Panc1 (cell line): Measurements from ENCODE around the gene TUBB4B.

Source experiments
- POLR2AphosphoS5 ChIP-seq: IDR thresholded peaks from 2 replicates; pipeline ENCODE4 v1.6.1; 2012; ENCODE audit warnings: mild to moderate bottlenecking, low read depth, low read length, moderate library complexity
- SIN3A ChIP-seq: IDR thresholded peaks from 2 replicates; pipeline ENCODE4 v1.6.1; 2012; ENCODE audit warnings: low read depth, mild to moderate bottlenecking, low read length, moderate library complexity, borderline replicate concordance; ENCODE audit not compliant: insufficient read depth
- TCF7L2 ChIP-seq: IDR thresholded peaks from 2 replicates; pipeline ENCODE4 v1.6.1; 2011; ENCODE audit warnings: mild to moderate bottlenecking, low read depth, low read length, inconsistent platforms
- TF ChIP-seq, protein P1 (sequence below): fragments of 450-650 bp; IDR thresholded peaks from 2 replicates; pipeline ENCODE4 v1.5.1; 2017; ENCODE audit warnings: mild to moderate bottlenecking
- TF ChIP-seq, protein P2 (sequence below), 2 experiments: IDR thresholded peaks; 2 replicates each; pipeline ENCODE4 v1.6.1; 2011 to 2012; ENCODE audit warnings: low read depth in 2 of 2, control low read depth in 1 of 2, low read length in 1 of 2, mild to moderate bottlenecking in 1 of 2, moderate library complexity in 1 of 2; ENCODE audit not compliant: insufficient read depth in 1 of 2

DNA sequence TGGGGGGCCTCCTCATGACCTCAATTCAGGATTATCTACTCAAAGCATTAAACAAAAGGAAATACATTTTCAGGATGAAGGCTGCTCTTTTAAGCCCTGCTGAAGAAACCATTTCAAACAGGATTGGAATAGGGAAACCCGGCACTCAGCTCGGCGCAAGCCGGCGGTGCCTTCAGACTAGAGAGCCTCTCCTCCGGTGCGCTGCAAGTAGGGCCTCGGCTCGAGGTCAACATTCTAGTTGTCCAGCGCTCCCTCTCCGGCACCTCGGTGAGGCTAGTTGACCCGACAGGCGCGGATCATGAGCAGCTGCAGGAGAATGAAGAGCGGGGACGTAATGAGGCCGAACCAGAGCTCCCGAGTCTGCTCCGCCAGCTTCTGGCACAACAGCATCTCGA is 36.4 kb upstream of the TUBB4B start:
- TF ChIP-seq, protein P1, sequence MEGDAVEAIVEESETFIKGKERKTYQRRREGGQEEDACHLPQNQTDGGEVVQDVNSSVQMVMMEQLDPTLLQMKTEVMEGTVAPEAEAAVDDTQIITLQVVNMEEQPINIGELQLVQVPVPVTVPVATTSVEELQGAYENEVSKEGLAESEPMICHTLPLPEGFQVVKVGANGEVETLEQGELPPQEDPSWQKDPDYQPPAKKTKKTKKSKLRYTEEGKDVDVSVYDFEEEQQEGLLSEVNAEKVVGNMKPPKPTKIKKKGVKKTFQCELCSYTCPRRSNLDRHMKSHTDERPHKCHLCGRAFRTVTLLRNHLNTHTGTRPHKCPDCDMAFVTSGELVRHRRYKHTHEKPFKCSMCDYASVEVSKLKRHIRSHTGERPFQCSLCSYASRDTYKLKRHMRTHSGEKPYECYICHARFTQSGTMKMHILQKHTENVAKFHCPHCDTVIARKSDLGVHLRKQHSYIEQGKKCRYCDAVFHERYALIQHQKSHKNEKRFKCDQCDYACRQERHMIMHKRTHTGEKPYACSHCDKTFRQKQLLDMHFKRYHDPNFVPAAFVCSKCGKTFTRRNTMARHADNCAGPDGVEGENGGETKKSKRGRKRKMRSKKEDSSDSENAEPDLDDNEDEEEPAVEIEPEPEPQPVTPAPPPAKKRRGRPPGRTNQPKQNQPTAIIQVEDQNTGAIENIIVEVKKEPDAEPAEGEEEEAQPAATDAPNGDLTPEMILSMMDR: no peak
- TF ChIP-seq, protein P2, sequence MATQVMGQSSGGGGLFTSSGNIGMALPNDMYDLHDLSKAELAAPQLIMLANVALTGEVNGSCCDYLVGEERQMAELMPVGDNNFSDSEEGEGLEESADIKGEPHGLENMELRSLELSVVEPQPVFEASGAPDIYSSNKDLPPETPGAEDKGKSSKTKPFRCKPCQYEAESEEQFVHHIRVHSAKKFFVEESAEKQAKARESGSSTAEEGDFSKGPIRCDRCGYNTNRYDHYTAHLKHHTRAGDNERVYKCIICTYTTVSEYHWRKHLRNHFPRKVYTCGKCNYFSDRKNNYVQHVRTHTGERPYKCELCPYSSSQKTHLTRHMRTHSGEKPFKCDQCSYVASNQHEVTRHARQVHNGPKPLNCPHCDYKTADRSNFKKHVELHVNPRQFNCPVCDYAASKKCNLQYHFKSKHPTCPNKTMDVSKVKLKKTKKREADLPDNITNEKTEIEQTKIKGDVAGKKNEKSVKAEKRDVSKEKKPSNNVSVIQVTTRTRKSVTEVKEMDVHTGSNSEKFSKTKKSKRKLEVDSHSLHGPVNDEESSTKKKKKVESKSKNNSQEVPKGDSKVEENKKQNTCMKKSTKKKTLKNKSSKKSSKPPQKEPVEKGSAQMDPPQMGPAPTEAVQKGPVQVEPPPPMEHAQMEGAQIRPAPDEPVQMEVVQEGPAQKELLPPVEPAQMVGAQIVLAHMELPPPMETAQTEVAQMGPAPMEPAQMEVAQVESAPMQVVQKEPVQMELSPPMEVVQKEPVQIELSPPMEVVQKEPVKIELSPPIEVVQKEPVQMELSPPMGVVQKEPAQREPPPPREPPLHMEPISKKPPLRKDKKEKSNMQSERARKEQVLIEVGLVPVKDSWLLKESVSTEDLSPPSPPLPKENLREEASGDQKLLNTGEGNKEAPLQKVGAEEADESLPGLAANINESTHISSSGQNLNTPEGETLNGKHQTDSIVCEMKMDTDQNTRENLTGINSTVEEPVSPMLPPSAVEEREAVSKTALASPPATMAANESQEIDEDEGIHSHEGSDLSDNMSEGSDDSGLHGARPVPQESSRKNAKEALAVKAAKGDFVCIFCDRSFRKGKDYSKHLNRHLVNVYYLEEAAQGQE (IDR thresholded peaks at IDR 0.05; ENCODE audit: insufficient read depth in 1 of 2, low read depth in 2 of 2, low read length in 1 of 2): no peak
- TF ChIP-seq POLR2AphosphoS5 (no peak), TCF7L2 (no peak), SIN3A (no peak)
